HepG2 (cell line): Measurements from ENCODE around the gene ARAP3. TPM values are rescaled to one million over a fixed set of nuclear protein-coding genes. Genes with fewer than 3 reads are reported as not detected.

Experiments
- ATAC-seq: fragments of 200-7000 bp; cut with Tn5 transposase; 3 replicates; pipeline ENCODE4 v1.9.1; 2020; ENCODE audit warnings: mild to moderate bottlenecking, moderate library complexity
- BruUV-seq: library from RNA; stranded (reverse); fragments of 400-500 nt; replicated peaks from 2 replicates; lab custom pipeline; 2021; lab: Mats Ljungman, UMichigan
- CTCF ChIA-PET: fragments of 300-600 bp; formaldehyde crosslinking; extraction: SDS; loops from one replicate; lab custom pipeline; 2021; ENCODE audit warnings: low total read pairs, inconsistent platforms, low intra/inter-chr PET ratio; lab: Yijun Ruan, JAX
- POLR2A ChIA-PET: fragments of 350-600 bp; sonication (Branson Sonifier 250); formaldehyde crosslinking; loops from one replicate; lab custom pipeline; 2020; ENCODE audit warnings: antibody characterized with exemption, inconsistent platforms; lab: Yijun Ruan, JAX
- DNase-seq: peaks from one replicate; pipeline ENCODE4 v3.0.0-alpha.2; 2015; ENCODE audit warnings: low spot score
- FAIRE-seq: peaks from 3 replicates; lab custom pipeline; 2011; peaks lifted over from hg19 to GRCh38; lab: Jason Lieb, UNC
- H2AFZ ChIP-seq: one replicate; pipeline ENCODE4 v1.6.1; 2011; ENCODE audit warnings: low read length, inconsistent platforms
- H3K27ac ChIP-seq: fragments of 300-600 bp; 3 replicates; pipeline ENCODE4 v1.8.0; 2011; ENCODE audit warnings: mixed run types, mild to moderate bottlenecking, mixed read lengths, low read length, inconsistent platforms; ENCODE audit not compliant: insufficient read depth; ENCODE audit errors: extremely low read length
- H3K27me3 ChIP-seq, 2 experiments: fragments of 200-600 bp in 1 of 2; 2 replicates in 1 of 2; 3 replicates in 1 of 2; pipeline versions ENCODE4 v1.6.0 to v1.8.0; 2011; ENCODE audit warnings: low read length in 2 of 2, mild to moderate bottlenecking in 2 of 2, moderate library complexity in 2 of 2, inconsistent platforms in 1 of 2; ENCODE audit not compliant: insufficient read depth in 2 of 2, control insufficient read depth in 1 of 2
- H3K36me3 ChIP-seq, 2 experiments: fragments of 200-600 bp in 1 of 2; replicated peaks in 1 of 2; 2 replicates in 1 of 2; 3 replicates in 1 of 2; pipeline versions ENCODE4 v1.5.1 to v1.8.0; 2011; ENCODE audit warnings: low read length in 2 of 2, inconsistent platforms in 1 of 2; ENCODE audit not compliant: insufficient read depth in 2 of 2, control insufficient read depth in 1 of 2
- H3K4me1 ChIP-seq: 2 replicates; pipeline ENCODE4 v1.5.1; 2012; ENCODE audit warnings: low read length, inconsistent platforms; ENCODE audit not compliant: insufficient read depth
- H3K4me2 ChIP-seq: 2 replicates; pipeline ENCODE4 v1.6.0; 2011; ENCODE audit warnings: low read depth, low read length, inconsistent platforms
- H3K4me3 ChIP-seq, 3 experiments: fragments of 200-600 bp in 1 of 3; sonication (generic), shearing (Covaris generic) in 1 of 3; replicated peaks in 1 of 3; 2 replicates each; pipeline ENCODE4 v1.5.1; 2011 to 2016; ENCODE audit warnings: low read length in 3 of 3, inconsistent platforms in 2 of 3, low read depth in 2 of 3, mild to moderate bottlenecking in 2 of 3, control low read depth in 1 of 3, mixed read lengths in 1 of 3; ENCODE audit not compliant: insufficient read depth in 1 of 3
- H3K79me2 ChIP-seq: one replicate; pipeline ENCODE4 v1.6.1; 2011; ENCODE audit warnings: low read length, inconsistent platforms; ENCODE audit not compliant: insufficient read depth
- H3K9ac ChIP-seq: 2 replicates; pipeline ENCODE4 v1.6.0; 2011; ENCODE audit warnings: mild to moderate bottlenecking, low read depth, low read length, inconsistent platforms; ENCODE audit not compliant: insufficient read depth
- H3K9me3 ChIP-seq: 2 replicates; pipeline ENCODE4 v1.5.1; 2012; ENCODE audit warnings: mild to moderate bottlenecking, low read length
- H4K20me1 ChIP-seq: 2 replicates; pipeline ENCODE4 v1.6.0; 2011; ENCODE audit warnings: inconsistent platforms, mild to moderate bottlenecking, low read length, moderate library complexity; ENCODE audit not compliant: insufficient read depth
- ETV6 ChIP-seq: sonication (generic); formaldehyde crosslinking; conservative IDR thresholded peaks from 2 replicates; pipeline ENCODE4 v1.4.0; 2020; ENCODE audit warnings: missing genetic modification reagents
- ZNF335 ChIP-seq: sonication (generic); formaldehyde crosslinking; IDR thresholded peaks from 2 replicates; pipeline ENCODE4 v1.4.0; 2020; ENCODE audit warnings: missing genetic modification reagents
- ZNF709 ChIP-seq: sonication (generic); formaldehyde crosslinking; IDR thresholded peaks from 2 replicates; pipeline ENCODE4 v1.5.0; 2020; ENCODE audit warnings: mild to moderate bottlenecking, missing genetic modification reagents
- ZNF850 ChIP-seq: sonication (generic); formaldehyde crosslinking; conservative IDR thresholded peaks from 2 replicates; pipeline ENCODE4 v1.9.0; 2021; ENCODE audit warnings: mild to moderate bottlenecking, missing genetic modification reagents
- in situ Hi-C: cut with HindIII; loops from 2 replicates; pipeline ENCODE4 v1.10.0; 2017; ENCODE audit warnings: low pct_unique_long_range_greater_than_20kb; ENCODE audit not compliant: extremely low pct_ligation_motif_present
- intact Hi-C: fragments of 100-400 bp; cut with micrococcal nuclease; formaldehyde crosslinking; loops from one replicate; pipeline ENCODE4 v1.10.0; 2022; ENCODE audit not compliant: unreplicated experiment
- polyA plus RNA-seq, 8 experiments: library from polyadenylated mRNA; depleted of rRNA in 3 of 8; stranded (reverse) in 7 of 8; unstranded in 1 of 8; fragments of >200 nt; fragmentation: Illumina TruSeq in 4 of 8; extraction: Trizol in 4 of 8; gene quantifications; 2 replicates each; pipeline versions ENCODE4 v1.2.1 to v1.2.3, GENCODE V29; 2011 to 2016; ENCODE audit warnings: low read depth in 4 of 8, missing spikeins in 1 of 8, mixed read lengths in 1 of 8; ENCODE audit not compliant: insufficient read depth in 1 of 8
- total RNA-seq, 5 experiments: library from RNA; depleted of rRNA; stranded (reverse); fragments of >200 nt; fragmentation: Illumina TruSeq; extraction: Trizol; gene quantifications; 2 replicates each; pipeline ENCODE4 v1.2.3, GENCODE V29; 2016; ENCODE audit warnings: low read depth in 1 of 5
- TF ChIP-seq, protein P1 (sequence below): sonication (generic); formaldehyde crosslinking; IDR thresholded peaks from 2 replicates; pipeline ENCODE4 v1.5.1; 2020; ENCODE audit warnings: mild to moderate bottlenecking, missing genetic modification reagents, borderline replicate concordance
- TF ChIP-seq, protein P2 (sequence below): IDR thresholded peaks from 2 replicates; pipeline ENCODE4 v1.6.1; 2016; ENCODE audit warnings: mild to moderate bottlenecking, missing biosample characterization, missing genetic modification reagents
- TF ChIP-seq, protein P3 (sequence below): sonication (generic); formaldehyde crosslinking; conservative IDR thresholded peaks from 2 replicates; pipeline ENCODE4 v1.4.0; 2020; ENCODE audit warnings: mild to moderate bottlenecking, missing genetic modification reagents, moderate library complexity

Gene ARAP3
- total and polyA plus RNA-seq, 2 of the 13 experiments (the other 11 are each of a cell fraction or from before 2014, with no cell fraction given): 0.25 TPM; not detected in 1

GRCh38 chr5:141677415-141677814, 4.6 kb downstream of the ARAP3 start:
- Histone ChIP-seq H3K9me3 (no peaks in the 10 kb centered on the region), H3K4me2 (no peak overlapping the region), H3K27me3 (peaks cover under 1 to 13% of the 10 kb centered on the region in 2 experiments; a peak in 4 of 5 replicates), H3K9ac (no peak overlapping the region), H3K79me2 (no peaks in the 10 kb centered on the region), H3K4me3 (no peak overlapping the region), H3K27ac (no peak overlapping the region), H3K36me3 (no peaks in the 10 kb centered on the region), H3K4me1 (peaks cover 17% of the 10 kb centered on the region), H4K20me1 (no peaks in the 10 kb centered on the region), H2AFZ (no peak overlapping the region)
- POLR2A ChIA-PET: no interaction called here
- TF ChIP-seq ETV6 (CRISPR knock-in tag) (no peak), ZNF850 (CRISPR knock-in tag) (no peak), ZNF335 (CRISPR knock-in tag) (no peak), ZNF709 (CRISPR knock-in tag) (no peak)
- TF ChIP-seq, protein P1, sequence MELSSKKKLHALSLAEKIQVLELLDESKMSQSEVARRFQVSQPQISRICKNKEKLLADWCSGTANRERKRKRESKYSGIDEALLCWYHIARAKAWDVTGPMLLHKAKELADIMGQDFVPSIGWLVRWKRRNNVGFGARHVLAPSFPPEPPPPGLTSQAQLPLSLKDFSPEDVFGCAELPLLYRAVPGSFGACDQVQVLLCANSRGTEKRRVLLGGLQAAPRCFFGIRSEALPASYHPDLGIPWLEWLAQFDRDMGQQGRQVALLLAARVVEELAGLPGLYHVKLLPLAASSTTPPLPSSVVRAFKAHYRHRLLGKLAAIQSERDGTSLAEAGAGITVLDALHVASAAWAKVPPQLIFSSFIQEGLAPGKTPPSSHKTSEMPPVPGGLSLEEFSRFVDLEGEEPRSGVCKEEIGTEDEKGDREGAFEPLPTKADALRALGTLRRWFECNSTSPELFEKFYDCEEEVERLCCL: no peak
- TF ChIP-seq, protein P2, sequence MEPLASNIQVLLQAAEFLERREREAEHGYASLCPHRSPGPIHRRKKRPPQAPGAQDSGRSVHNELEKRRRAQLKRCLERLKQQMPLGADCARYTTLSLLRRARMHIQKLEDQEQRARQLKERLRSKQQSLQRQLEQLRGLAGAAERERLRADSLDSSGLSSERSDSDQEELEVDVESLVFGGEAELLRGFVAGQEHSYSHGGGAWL (CRISPR knock-in tag): no peak
- TF ChIP-seq, protein P3, sequence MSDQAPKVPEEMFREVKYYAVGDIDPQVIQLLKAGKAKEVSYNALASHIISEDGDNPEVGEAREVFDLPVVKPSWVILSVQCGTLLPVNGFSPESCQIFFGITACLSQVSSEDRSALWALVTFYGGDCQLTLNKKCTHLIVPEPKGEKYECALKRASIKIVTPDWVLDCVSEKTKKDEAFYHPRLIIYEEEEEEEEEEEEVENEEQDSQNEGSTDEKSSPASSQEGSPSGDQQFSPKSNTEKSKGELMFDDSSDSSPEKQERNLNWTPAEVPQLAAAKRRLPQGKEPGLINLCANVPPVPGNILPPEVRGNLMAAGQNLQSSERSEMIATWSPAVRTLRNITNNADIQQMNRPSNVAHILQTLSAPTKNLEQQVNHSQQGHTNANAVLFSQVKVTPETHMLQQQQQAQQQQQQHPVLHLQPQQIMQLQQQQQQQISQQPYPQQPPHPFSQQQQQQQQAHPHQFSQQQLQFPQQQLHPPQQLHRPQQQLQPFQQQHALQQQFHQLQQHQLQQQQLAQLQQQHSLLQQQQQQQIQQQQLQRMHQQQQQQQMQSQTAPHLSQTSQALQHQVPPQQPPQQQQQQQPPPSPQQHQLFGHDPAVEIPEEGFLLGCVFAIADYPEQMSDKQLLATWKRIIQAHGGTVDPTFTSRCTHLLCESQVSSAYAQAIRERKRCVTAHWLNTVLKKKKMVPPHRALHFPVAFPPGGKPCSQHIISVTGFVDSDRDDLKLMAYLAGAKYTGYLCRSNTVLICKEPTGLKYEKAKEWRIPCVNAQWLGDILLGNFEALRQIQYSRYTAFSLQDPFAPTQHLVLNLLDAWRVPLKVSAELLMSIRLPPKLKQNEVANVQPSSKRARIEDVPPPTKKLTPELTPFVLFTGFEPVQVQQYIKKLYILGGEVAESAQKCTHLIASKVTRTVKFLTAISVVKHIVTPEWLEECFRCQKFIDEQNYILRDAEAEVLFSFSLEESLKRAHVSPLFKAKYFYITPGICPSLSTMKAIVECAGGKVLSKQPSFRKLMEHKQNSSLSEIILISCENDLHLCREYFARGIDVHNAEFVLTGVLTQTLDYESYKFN (CRISPR knock-in tag): no peak
- FAIRE-seq: no peak
- CTCF ChIA-PET: no interaction called here
- in situ Hi-C loops (loop anchor here (25.0 kb wide), 1 partner anchor 460 kb away; no protein-coding TSS in a partner anchor), intact Hi-C loops (no loop called here)
- peak; percentile 32 for DNase-seq
- peak; percentile 28; the same call in 1 of the 3 replicates for ATAC-seq
- no TSS peak for BruUV-seq
